MM.1S (cell line): Measurements from ENCODE around the gene NRG2.

Experiments
- CTCF ChIP-seq: fragments of 300-600 bp; sonication (generic); IDR thresholded peaks from 2 replicates; pipeline ENCODE4 v1.5.1; 2016; ENCODE audit warnings: antibody characterized with exemption, low read length, mixed read lengths
- EZH2phosphoT487 ChIP-seq: fragments of 300-600 bp; sonication (generic); IDR thresholded peaks from 2 replicates; pipeline ENCODE4 v1.6.1; 2018; ENCODE audit warnings: antibody characterized with exemption, low read length

GRCh38 chr5:139821806-139822552 is 221.1 kb downstream of the NRG2 start:
- TF ChIP-seq CTCF: no peak
- TF ChIP-seq EZH2phosphoT487: no peak
